Stimulated activated CD8-positive, alpha-beta memory T cell treated with anti-CD3 and anti-CD28 coated beads, Interleukin-15, amount 100 ng/mL, for 48 hours (primary cell): Measurements from ENCODE around the gene SCART1.
"Not testable (repeated sequence)": the region's sequence is repeated elsewhere in the genome, so short reads cannot be mapped to it uniquely, and the experiment has no call there.

Experiments used
- DNase-seq, 2 donors: peaks; one replicate each; pipeline ENCODE4 v3.0.0-alpha.2; 2020; ENCODE audit warnings: low read depth in 2 of 2

The SCART1 gene

GRCh38 chr10:133456041-133456951, 2.6 kb downstream of the SCART1 start:
- no peak for DNase-seq

DNA sequence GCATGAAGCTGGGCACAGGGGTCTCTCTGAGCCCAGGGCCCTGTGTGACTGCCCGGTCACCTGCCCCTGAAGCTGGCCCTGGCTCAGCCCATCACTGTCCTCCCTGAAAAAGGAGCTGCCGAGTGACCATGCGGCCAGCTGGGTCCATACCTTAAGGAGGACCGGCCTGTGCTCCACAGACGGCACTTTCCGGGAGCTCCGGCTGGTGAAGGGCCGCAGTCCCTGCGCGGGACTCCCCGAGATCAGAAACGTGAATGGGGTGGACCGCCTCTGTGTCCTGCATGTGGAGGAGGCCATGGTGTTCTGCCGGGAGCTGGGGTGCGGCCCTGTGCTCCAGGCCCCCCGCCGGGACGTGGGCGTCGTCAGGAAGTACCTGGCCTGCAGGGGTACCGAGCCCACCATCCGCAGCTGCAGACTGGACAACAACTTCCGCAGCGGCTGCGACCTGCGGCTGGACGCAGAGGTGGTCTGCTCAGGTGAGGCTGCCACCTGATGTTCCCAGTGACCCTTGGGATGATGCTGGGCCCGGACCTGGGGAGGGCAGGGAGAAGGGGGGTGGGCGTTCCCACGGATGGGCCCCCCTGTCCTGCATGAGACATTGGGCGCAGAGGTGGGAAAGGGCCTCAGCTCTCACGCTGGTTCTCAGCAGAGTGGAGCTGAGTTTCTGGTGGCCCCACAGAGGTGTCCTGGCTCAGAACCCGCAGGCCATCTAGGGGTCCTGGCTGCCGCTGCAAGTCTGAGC, 3.5 kb downstream of the SCART1 start:
- no peak for DNase-seq

- no peak for DNase-seq
These were observed 4.4 kb downstream of the SCART1 start for GRCh38 chr10:133458021-133458709.

DNA sequence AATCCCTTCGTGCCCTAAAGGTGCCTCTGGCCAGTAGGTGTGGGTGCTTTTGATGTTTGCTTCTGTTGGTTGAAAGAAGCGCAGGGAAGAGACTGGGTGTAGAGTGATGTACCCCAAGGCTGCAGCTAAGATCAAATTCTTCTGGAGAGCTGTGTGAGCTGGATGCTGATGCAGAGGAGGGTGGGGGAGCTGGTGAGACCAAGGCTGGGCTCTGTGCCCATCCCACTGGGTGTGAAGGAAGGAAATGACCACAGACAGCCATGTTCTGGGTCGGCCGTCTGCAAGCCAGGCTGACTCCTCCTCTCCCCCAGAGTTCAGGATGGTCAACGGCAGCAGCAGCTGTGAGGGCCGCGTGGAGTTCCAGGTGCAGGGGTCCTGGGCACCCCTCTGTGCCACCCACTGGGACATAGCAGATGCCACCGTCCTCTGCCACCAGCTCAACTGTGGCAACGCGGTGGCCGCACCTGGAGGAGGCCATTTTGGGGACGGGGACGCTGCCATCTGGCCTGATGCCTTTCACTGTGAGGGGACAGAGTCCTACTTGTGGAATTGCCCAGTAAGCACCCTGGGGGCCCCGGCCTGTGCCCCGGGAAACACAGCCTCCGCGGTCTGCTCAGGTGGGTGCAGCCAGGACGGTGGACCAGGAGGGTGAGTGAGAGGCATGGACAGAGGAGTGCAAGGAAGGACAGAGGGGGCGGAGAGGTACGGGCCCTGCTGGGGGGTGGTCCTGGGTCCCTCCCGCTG, 5.1 kb downstream of the SCART1 start:
- no peak for DNase-seq

DNA sequence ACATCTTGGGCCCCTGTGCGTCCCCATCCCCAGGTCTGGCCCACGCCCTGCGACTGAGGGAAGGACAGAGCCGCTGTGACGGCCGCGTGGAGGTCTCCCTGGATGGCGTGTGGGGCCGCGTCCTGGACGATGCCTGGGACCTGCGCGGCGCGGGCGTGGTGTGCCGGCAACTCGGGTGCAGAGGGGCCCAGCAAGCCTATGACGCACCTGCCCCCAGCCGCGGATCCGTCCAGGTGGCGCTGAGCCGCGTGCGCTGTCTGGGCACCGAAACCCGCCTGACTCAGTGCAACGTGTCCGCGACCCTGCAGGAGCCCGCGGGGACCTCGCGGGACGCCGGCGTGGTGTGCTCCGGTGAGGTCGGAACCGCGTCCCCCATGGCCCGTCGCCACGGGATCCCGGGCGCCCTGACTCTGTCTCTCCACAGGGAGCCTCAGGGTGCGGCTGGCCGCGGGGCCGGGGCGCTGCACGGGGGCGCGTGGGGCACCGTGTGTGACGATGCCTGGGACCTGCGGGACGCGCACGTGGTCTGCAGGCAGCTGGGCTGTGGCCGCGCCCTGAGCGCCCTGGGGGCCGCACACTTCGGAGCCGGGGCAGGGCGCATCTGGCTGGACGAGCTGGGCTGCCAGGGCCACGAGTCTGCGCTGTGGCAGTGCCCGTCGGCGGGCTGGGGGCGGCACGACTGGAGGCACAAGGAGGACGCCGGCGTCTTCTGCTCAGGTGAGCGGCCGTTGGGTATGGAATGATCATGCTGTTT, 5.9 kb downstream of the SCART1 start:
- DNase-seq, result no peak

DNA sequence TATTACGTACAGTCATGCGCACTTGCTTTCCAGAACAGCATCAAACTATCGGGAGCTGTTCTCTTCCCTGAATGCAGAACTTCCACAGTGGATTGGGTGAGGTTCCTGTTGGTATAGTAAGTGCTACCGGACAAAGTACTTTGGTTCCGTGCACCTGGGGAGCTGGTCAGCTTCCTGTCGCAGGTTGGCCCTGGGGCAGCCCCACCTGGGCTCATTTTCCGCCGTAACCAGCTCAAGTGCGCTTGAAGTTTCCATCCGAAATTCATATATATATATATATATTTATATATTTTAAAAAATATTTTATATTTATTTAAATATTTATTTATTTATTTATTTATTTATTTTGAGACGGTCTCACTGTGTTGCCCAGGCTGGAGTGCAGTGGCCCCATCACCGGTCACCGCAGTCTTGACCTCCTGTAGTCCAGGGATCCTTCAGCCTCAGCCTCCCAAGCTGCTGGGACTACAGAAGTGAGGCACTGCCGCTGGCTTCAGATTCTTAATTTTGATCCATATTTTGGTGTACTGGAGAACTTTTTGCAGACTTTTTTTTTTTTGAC, 6.5 kb downstream of the SCART1 start:
- no peak for DNase-seq

GRCh38 chr10:133461027-133461426, 7.3 kb downstream of the SCART1 start:
- no peak for DNase-seq

GRCh38 chr10:133461841-133462240, 8.1 kb downstream of the SCART1 start:
- DNase-seq, result no peak

DNA sequence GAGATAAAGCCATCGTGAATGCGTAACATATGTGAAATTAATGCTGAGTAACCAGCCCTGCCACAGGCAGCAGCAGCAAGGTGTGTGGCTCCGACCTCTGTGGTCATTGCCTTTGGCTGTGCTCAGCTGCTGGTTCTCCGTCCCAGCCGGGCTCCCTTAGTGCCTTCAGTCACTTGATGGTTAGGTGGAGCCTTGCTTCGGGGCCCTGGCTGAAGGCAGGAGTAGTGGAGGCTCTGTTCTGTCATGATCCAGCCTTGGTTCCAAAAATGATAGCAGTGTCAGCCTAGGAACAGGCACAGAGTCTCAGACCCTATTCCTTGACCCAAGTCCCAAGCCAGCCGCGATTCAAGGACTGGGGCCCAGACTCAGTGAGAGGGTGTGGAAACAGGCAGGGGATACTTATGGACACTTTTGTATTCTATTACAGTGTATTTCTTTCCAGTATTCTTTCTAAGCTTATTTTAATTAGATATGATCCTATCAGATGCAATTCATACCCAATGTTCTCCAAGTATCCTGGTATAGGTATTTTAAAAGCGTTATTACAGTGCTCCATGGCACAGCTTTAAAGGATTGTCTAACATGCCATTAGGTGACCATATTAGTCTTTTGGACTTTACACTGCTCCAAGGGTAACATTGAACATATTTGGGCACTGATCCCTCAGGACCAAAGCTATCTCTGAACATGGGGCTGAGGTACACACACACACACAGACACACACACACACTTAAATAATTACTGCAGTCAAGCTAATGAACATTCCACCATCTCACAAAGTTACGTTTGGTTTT, 9.0 kb downstream of the SCART1 start:
- no peak for DNase-seq

DNA sequence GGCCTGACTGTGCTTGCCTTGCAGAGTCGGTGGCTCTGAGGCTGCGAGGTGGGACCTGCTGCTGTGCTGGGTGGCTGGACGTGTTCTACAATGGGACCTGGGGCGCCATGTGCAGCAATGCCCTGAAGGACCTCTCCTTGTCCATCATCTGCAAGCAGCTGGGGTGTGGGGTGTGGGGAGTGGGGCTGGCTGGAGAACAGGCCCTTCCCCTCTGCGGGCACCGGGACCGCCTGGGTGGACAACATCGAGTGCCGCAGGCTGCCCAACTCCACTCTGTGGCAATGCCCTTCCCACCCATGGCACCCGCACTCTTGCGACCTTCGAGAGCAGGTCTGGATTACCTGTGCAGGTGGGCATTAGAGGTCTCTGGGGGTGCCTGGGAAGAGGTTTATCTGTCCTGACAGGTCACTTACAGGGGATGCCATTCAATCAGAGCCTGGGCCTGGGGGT, 10.9 kb downstream of the SCART1 start:
- DNase-seq, result no peak

GRCh38 chr10:133465191-133465949, 11.6 kb downstream of the SCART1 start:
- no peak for DNase-seq

GRCh38 chr10:133465950-133466474, 12.3 kb downstream of the SCART1 start:
- DNase-seq, result no peak

DNA sequence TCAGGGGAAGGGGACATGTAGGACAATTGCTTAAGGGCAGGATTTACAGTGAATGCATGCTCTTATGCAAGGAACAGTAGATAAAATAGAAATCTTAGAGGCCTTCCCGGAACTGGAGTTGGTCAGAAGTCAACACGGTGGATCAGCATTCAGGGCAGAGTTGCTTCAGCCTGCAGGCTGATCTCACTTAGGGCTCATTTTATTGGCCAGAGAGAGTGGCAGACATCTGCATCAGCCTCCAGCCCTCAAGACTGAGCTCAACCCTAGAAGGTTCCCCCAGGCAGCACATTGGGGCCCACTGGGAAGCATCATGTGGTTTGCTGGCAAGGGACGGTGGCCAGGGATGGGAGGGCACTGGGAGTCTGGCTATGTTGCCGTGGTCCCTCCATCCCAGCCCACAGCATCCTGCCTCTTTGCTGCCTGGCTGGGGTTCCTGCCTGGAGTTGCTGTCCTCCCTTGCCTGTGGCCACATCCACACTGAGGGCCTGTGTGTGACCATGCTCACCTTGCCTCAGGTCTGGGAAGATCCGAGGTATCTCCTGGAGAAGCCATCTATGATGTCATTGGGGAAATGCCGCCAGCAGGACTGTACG, 13.0 kb downstream of the SCART1 start:
- no peak for DNase-seq

DNA sequence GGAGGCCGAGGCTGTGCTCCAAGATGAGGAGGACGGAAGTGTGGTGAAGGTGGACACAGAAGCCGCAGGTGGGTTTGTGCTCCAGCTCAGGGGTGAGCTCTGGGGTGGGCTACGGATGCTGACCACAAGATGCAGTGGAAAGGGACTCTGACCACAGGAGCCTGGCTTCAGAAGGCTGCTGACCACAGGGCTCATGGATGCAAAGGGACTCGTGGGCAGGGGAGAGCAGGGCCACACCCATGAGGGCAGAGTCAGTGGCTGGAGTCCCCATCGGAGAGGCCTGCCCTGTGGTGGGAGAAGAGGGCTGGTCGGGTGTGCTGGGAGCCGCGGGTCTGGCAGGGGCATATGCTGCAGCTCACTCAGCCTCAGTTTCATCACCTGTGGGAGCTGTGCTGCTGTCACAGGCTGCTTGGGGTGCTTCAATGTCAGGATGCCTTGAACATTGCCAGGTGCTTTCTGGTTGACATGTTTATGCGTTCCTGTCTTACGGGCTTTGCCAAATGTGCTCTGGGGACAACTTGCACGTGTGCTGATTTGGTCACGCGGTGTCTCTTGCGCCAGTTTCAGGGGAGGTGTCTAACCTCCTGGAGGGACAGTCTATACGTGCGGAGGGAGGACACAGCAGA, 13.7 kb downstream of the SCART1 start:
- DNase-seq, result no peak

- DNase-seq, result not testable (repeated sequence)
These were observed 15.5 kb downstream of the SCART1 start for GRCh38 chr10:133469205-133469604.

DNA sequence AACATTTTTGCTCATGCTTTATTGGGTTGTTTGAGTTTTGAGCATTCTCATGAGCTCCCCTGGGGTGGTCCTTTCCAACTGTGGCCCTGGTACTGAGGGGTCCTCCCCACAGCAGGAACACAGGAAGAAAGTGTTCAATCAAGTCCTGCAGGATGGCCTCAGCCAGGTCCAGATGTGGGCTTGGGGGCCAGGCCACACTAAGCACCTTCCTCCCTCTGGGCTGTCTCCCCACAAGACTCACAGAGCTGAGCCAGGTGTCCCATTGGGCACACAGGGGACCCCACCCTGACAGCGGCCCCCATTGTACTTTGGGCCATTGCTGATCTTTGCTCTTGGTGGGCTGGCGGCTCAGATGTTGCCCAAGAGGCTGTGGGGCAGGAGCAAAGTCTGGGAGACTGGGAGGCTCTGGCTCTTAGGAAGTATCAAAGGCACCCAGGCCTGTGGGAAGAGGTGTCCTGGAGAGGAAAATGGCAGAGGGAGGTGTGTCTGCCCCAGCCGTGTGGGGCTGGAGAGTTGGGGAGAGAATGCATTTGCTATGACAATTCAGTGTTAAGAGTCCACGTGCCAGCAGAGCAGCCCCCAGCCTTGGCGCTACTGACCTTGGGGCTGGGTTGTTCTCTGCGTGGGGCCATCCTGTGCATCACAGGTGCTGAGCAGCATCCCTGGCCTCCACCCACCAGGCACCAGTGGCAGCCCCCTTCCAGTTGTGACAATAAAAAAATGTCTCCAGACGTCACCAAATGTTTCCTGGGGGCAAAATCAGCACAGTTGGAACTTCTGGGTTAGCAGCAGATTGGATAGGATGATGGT, 17.8 kb downstream of the SCART1 start:
- no peak for DNase-seq

DNA sequence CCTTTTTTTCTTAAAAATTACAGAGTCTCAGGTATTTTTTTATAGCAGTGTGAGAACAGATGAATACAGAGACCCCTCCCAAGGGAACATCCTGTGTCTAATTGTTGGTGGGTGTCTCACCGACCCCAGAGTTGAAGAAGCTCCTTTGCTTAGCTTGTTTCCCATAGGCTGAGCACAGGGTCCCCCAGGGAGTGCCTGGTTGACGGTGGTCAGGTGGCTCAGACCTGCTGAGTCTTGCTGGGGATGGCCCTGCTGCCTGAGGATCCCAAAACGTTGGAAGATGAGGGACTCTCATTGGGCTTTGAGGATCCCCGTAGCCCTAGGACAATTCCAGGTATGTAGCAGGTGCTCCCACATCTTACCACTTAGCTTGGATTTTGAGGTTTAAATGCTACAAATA, 19.5 kb downstream of the SCART1 start:
- DNase-seq, result no peak
